Ramos (cell line): ENCODE data around the gene CRIP1.

ENCODE experiments used
- in situ Hi-C: fragments of 300-500 bp; cut with MboI; formaldehyde crosslinking; loops from one replicate; pipeline ENCODE4 v1.14.3; 2022; ENCODE audit warnings: low sequenced_read_pairs; ENCODE audit not compliant: unreplicated experiment

CRIP1 gene

DNA sequence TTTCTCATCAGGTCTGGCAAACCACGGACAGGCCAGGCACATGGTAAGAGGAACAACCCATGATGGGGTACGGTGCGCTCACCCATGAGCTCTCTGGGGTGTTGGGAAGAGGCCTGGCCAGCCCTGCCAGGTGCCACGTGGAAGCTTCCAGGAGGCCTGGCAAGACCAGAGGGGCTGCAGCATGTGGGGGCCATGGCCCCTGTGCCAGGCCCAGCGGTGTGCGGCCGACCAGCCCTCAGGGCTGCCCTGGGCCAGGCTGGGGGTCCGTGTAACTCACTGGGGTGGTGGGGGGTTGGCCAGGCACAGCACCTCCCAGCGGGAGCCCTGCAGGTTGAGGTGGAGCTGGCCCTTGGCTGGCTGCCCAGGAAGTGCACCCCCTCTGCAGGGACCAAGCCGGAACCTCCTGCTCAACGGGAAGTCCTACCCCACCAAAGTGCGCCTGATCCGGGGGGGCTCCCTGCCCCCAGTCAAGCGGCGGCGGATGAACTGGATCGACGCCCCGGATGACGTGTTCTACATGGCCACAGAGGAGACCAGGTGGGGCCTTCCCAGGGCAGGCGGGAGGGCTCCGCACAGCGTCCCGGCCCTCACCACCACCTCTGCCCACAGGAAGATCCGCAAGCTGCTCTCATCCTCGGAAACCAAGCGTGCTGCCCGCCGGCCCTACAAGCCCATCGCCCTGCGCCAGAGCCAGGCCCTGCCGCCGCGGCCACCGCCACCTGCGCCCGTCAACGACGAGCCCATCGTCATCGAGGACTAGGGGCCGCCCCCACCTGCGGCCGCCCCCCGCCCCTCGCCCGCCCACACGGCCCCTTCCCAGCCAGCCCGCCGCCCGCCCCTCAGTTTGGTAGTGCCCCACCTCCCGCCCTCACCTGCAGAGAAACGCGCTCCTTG lies 17.0 kb upstream of the CRIP1 start:
- in situ Hi-C loops: no loop called here

DNA sequence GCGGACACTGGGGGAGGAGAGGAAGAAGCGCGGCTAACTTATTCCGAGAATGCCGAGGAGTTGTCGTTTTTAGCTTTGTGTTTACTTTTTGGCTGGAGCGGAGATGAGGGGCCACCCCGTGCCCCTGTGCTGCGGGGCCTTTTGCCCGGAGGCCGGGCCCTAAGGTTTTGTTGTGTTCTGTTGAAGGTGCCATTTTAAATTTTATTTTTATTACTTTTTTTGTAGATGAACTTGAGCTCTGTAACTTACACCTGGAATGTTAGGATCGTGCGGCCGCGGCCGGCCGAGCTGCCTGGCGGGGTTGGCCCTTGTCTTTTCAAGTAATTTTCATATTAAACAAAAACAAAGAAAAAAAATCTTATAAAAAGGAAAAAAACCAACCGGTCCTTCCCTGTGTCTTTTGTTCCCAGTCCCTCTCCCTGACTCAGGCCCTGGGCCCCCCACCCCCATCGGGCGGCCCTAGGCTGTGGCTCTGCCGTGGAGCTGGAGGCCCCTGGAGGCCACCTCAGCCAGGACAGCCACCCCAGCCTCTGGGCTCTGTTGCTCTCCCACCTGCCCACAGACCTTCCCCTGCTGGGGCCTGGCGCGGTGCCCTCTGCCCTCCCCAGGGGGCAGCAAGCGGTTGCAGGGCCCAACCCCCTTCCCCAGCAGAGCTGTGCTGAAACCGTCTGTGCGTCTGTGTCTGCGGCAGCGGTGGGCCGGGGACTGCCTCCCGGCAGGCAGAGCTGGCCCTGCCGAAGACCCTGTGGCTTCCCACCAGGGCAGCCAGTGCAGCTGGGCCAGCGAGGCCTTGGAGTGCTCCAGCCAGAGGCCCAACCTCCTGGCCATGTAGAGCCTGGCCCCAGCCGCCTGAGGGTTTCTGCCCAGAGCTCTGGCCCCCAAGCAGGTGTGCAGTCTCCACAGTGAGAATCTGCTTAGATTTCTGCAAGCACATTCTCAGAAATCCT lies 16.1 kb upstream of the CRIP1 start:
- in situ Hi-C loops: no loop called here

DNA sequence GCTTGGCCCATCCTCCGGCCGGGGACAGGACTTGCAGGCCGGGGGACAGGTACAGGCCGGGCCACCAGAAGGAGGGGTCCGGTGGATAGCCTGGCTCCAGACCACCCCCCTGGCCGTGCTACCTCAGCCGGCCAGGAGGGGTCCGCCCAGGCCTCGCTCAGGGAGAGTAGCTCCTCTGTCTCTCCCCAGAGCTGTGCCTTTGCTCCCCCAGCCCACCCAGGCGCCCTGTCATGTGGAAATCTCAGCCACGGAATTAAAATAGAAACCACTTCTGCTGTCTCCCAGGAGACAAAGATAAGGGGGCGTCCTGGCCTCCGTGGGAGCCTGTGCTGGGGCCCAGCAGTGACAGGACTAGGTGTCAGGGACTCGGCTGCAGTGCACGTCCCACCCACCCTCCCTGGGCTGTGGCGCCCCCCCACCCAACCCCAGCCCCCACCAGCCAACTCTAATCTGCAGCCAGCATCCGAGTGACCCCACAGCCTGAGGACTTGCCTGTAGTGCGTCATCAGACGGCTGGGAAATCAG lies 15.3 kb upstream of the CRIP1 start:
- in situ Hi-C loops: no loop called here

DNA sequence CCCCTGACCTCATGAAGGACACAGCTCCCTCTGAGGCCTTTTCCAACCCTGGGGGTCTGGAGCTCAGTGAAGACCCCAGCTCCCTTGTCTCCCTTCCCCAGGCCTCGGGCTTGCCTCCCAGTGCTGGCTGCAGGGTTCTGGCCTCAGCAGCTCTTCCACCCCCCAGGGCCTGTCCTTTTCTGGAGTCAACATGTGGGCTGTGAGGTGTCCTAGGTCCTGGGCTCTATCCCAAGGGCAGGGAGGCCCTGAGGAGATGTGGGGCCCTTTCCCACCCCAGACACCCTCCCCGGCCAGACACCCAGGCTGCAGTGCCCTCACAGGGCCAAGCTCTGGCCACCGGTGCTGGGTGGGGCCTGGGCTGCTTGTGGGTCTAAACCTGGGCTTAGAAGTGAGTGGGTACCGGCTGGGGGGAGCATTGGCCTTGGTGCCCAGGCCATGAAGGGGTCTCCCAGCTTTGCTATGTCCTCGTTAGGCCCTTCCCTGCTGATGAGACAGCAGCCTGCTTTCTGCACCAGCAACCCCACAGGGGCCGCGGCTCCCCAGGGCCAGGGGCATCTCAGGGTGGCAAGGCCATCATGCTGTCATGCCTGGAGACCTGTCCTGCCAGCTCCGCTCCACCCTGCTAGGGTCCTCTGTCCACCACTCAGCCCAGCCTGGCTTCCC lies 14.7 kb upstream of the CRIP1 start:
- in situ Hi-C loops: no loop called here

DNA sequence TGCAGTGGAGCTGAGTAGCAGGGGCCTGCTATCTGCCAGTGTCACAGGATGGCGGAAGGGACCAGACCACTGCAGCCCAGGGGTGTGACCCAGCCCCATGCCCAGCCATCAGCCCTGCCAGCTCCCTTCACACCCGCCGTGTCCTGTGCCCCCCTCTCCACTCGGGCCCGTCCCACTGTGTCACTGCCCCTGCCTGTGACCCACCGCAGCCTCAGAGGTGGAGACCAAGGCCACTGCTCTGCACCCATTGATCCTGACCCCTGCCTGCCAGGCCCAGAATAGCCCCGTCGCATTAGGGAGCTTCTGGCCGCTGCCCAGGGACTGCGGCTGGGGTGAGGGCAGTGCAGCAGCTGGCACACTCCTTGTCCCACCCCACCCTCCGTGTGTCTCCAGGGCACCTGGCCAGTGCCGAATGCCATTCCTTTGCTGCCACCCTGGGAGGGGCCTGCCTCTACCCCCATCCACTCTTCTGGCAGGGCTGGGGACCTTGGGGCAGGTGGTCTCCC lies 14.1 kb upstream of the CRIP1 start:
- in situ Hi-C loops: no loop called here

DNA sequence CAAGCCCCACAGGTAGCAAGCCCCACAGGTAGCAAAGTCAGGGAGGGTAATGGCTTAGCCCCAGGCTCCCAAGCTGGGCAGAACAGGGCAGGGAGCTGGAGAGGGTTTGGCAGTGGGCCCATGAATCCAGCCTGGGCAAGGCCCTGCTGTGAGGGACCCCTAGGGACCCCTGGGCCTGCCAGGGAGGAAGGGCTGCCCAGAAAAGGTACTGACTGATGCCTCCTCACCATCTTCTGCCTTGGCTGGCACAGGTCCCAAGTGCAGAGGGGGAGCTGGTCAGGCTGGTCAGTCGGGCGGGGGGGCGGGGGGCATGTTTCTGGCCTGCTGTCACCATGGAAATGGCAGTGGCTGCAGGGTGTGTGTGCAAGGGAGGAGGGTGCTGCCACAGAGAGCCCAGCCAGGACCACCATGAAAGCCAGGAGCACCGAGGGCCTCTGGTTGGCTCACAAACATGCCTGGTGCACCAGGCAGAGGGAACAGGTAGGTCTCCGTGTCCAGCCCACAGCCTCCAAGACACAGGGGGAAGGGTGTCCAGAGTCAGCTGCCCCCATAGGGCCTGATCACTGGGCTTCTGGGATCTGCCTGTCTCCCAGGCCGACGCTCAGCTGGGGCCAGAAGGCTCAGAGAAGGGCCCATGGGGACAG lies 13.5 kb upstream of the CRIP1 start:
- in situ Hi-C loops: no loop called here

DNA sequence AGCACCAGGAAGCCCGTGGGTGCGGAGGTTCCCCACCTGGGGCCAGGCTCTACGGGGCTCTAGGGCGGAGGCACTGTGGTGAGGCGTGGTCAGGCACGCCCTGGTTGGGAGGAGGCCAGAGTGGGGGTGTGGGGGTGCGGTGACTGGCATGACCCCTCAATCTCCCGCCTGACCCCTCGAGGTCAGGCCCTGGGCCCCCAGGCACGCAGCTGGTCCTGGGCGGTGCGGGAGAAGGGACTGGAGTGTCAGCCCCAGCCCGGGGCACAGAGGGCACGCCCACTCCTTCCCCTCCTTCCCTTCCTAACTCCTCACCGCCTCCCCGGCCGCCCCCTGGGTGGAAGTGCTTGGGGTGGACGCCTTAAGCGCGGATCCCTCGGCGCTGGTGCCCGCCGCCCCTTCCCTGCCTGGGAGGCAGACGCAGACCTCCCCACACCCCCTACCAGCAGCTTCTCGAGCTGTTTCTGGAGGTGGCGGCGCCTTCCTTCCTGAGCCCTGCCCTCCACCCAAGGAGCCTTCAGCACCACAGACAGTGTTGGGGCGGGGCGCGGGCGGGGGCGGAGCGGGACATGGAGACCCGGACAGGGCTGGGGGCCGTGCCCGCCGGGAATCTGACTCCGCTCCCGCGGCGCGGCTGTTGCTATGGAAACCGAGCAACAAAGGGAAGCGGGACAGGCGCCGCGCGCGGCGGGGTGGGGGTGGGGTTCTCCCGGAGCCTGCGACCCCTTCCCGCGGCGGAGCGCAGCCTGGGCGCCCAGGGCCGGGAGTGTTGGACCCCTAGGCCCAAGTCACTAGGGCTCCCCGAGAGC lies 12.8 kb upstream of the CRIP1 start:
- in situ Hi-C loops: no loop called here

DNA sequence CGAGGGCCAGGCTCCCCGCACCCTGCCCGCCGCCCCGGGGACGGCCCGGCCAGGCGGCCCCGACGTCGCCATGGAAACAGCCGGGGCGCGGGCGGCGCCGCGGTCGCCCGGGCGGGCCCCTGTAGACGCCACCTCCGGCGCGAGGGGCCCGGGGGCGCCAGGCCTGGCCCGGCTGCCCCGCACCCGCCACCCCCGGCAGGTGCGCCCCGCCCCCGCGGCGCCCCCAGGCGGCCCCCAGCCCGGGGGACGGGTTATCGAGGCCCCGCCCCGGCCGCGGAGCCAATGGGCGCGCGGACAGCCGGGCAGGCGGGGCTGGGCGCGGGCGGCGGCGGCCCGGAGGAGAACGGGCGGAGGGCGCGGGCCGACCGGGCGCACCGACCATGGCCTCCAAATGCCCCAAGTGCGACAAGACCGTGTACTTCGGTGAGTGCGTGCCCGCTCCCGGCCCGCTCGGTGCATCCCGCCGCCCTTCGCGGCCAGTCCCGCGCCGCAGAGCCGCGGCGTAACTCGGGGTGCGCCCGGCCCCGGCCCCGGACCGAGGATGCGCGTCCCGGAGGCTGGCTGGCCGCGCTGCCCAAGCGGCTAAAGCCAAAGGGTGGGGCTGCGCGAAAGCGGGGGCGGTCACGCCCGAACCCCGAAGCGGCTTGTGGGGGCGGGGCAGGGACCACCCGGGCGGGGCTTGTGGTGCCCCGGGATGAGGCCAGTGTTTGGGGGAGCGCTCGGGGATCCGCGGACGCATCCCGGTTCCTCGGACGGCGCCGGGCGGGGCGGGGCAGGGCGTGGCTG lies 12.0 kb upstream of the CRIP1 start, which contains the start of gene CRIP2:
CRIP2 (plus strand) TSS at position 339 of the 786 bp plus-strand sequence; CDS start at position 381, 42 bp downstream.
- in situ Hi-C loops: no loop called here

DNA sequence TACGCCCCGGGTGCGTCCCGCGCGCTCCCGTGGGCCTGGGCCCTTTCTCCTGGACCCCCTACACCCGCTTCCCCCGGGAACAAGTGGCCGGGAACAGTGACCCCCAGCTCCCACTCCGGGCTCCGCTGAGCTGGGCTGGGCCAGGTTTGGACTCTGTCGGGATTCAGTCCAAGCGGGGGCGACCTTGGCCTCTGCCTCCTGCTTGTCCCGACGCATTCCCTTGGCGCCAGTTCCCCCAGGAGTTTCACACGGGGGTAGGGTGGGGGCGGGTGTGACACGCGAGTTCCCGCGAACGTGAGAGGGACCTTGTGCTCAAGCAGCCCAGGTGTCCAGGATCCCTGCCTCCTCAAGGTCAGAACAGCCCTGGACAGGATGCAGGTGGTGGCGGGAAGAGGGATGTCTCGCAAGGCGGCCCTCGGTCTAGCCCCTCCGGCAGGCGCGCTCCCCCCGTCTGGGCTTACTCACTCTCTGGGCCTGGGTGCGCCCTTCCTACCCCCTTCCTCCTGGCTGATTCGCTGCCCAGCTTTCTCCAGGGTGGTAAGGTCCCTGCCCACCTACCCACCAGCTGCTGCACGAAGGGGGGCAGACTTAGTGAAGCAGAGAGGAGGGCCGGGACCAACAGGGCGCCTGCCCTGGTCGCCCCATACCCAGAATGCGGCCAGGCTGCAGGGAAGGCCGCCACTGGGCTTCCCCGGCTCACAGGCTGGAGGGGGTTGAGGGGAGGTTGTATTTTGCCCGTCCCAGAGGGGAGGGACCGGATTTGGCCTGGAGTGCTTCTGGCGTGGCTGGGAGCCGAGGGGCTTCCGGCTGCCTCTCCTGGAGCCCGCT lies 11.2 kb upstream of the CRIP1 start:
- in situ Hi-C loops: no loop called here

DNA sequence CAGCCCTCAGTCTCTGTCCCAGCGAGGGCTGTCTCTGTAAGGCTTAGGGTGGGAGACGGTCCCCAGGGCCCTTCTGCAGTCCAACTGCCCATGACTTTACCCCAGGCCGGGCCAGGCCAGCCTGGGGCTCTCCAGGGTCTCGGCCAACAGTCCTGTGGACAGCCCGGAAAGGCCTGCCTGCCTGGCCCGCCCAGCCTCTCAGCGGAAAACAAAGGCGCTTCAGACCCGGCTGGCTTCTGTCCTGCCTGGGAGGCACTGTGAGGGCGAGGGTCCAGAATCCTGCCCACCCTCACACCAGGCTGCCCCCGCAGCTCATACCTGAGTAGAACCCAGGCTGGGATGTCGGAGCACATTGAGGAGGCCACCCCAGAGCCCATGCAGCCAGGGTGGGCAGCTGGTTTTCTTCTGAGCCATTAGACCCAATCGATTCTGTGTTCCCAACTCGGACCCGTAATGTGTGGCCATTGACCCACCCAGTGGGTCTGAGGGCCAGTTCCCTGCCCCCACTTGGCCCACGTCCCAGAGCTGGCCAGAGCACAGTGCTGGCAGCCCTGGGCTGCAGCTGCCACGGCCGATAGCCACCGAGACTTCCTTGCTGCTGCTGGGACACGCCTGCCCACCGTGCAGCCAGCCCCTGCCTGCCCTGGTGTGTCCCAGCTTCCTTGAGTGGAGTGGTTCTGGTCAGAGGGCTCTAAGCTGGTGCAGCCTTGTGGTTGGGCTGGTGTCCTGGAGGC lies 10.4 kb upstream of the CRIP1 start:
- in situ Hi-C loops: no loop called here

DNA sequence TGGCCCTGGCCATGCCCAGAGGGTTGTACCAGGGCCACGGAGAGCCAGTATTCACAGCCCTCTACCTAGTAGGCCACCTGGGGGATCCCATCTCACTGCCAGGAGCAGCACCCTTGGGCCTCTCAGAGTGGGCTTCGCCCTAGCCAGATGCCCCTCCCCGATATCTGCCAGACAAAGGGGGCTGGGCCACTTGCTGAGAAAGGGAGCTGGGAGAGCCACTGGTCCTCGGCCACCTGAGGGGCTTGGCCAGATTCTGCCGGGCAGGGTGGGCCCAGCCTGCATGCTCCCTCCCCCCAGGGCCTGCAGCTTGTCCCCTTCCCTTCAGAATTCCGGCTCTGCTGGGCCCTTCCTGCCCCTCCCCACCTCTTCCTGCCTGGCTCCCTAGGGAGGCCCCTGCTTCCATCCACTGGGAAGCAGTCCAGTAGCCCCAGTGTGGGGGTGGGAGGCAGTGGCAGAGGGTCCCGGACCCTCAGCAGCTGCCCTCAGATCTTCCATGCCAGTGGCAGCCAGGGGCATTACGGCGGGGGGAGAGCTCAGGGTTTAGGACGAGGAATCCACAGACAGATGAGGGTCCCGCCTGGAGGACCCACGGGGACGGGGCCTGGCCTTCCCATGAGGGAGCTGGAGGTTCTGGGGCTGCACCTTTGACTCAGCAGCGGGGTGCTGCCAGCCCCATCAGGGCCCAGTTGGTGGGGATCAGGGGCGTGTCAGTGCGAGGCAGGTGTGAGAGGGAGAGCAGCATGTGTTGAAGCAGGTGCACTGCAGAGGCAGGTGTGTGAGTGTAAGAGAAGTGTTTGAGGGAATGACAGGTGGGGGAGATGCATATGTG lies 9.6 kb upstream of the CRIP1 start:
- in situ Hi-C loops: no loop called here

DNA sequence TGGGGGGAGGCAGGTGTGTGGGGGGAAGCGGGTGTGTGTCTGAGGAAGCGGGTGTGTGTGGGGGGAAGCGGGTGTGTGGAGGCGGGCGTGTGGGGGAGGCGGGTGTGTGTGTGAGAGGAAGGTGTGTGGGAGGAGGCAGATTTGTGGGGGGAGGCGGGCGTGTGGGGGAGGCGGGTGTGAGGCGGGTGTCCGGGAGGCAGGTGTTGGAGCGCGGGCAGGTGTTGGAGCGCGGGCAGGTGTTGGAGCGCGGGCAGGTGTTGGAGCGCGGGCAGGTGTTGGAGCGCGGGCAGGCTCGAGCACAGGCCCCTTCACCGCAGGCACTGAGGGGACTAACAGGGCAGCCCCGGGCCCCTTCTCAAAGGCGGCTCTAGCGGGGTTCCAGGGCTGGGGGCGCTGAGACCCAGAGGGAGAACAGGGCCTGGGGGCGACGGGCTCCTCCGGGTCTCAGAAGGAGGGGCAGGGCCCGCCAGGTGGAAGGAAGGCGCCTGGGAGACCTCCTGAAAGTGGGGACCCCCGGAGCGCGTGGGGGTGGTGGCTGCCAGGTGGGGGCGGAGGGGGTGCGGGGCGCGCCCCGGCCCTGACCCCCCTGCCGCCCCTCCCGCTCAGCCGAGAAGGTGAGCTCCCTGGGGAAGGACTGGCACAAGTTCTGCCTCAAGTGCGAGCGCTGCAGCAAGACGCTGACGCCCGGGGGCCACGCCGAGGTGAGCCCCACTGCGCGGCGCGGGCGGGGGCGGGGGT lies 8.9 kb upstream of the CRIP1 start:
- in situ Hi-C loops: no loop called here

DNA sequence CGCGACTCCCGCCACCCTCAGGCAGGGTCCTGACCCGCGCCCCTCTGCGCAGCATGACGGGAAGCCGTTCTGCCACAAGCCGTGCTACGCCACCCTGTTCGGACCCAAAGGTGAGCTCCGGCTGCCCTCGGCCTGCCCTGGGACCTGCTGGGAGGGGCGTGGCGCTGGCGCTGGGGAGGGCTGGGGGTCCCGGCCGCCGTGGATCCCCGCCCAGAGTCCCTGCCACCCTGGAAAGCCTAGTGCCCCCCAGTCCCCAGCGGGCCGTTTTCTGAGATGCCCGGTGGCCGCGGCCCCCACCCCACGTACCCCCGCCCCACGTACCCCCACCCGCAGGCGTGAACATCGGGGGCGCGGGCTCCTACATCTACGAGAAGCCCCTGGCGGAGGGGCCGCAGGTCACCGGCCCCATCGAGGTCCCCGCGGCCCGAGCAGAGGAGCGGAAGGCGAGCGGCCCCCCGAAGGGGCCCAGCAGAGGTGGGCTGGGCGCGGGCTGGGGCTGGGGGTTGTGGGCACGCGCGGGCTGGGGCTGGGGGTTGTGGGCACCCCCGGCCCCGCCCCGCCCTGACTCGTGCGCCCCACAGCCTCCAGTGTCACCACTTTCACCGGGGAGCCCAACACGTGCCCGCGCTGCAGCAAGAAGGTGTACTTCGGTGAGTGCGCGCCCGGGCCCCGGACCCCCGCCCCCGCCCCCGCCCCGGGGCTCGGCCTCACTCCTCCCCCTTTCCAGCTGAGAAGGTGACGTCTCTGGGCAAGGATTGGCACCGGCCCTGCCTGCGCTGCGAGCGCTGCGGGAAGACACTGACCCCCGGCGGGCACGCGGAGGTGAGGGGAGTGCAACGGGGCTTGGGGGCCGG lies 8.1 kb upstream of the CRIP1 start:
- in situ Hi-C loops: no loop called here
